Measurements from ENCODE around the gene C12orf76.

C12orf76 gene

DNA sequence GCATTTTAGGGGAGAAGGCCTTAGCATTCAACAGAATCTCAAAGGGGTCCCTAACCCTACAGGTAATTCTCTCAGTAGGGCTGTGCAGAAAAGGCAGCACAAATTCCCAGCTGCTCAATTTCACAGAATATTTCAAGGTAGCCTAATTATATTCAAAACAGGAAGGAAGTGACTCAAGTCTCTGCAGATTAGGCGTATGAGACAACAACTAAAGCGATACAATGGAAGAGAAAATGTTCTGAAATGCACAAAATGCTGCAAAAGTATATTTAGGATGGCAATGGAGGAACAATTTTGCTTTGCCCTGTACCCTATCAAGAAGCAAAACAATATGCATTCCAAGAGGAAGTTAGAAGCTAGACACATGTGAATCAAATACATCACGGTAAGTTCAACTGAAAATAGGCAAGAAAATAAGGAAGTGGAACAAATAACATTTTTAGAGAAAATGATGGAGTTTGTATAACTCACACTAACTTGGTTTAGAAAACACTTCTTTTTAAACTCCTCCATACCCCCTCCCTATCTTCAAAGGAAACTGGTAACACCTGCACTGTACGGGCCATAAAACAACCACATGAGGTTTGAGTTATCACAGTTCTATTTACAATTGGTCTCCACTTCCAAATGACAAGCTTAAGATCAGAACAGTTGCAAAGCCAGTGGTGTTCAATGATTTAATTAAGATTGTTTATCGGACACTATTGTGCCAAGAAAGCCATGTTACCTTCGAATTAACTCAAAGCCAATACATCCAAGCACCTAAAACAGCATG lies 53.7 kb downstream of the C12orf76 start:
- DNase-seq, result no peak

DNA sequence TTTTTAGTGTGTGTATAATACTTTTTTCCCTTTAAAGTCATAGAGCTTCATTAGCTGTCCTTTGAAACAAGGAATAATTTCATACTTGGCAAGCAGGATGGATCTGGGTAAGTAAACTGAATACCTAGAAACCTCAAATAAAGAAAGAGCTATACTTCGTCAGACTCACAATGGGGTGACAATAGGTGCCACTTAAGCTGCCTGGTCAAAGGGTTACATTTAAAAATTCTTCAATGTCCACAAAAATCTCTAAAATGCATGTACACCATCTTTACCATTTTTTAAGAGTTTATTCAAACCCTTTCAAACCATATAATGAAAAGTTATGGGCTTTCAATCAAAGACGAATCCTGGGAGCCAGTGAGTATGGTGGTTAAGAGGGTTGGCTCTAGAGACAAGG lies 55.2 kb downstream of the C12orf76 start:
- no peak for DNase-seq

DNA sequence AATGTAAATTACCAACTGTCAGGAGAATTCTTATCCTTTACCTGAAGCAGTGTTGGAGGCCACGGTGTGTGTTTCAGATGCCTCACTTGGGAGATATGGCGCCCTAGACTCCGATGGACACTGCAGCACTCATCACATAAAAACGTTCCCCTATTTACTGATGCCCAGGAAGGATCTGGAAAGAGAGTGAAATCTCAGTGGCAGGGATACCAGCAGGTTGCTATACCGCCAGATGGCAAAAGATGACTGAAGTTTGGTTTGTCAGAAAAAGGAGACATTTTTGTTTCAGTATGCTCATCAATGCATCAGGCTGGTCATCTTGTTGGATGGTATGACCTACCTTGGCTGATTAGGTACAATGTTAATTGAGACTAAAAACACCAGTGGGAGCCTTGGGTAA lies 56.7 kb downstream of the C12orf76 start:
- no peak for DNase-seq

Data from NCI-H345 (cell line).